Jurkat, Clone E6-1 (cell line): Measurements from ENCODE around the gene SLC44A4. TPM values are rescaled to one million over a fixed set of nuclear protein-coding genes. Genes with fewer than 3 reads are reported as not detected.
"Not testable (repeated sequence)": the region's sequence is repeated elsewhere in the genome, so short reads cannot be mapped to it uniquely, and the experiment has no call there.

ENCODE experiments used
- DNase-seq: peaks from one replicate; pipeline ENCODE4 v3.0.0-alpha.2; 2011; ENCODE audit warnings: low read depth, low spot score
- H3K4me3 ChIP-seq: 2 replicates; pipeline ENCODE4 v1.5.1; 2011; ENCODE audit warnings: mild to moderate bottlenecking, low read length, control low read depth, moderate library complexity
- polyA plus RNA-seq: library from polyadenylated mRNA; unstranded; fragments of >200 nt; gene quantifications from one replicate; pipeline ENCODE4 v1.2.1, GENCODE V29; 2012; ENCODE audit warnings: missing spikeins; ENCODE audit not compliant: insufficient read length, insufficient read depth

Gene SLC44A4
- polyA plus RNA-seq, result not detected

GRCh38 chr6:31878726-31879125 lies at the start of gene SLC44A4:
TSS of gene SLC44A4 (minus strand) at chr6:31878997. CDS start at chr6:31878980, 17 bp downstream.
- no peak within 1 kb of the TSS for H3K4me3 ChIP-seq
- DNase-seq, result no peak

GRCh38 chr6:31928672-31928939 lies 49.8 kb upstream of the SLC44A4 start:
- DNase-seq, result no peak
- no peak overlapping the region for H3K4me3 ChIP-seq

- no peak overlapping the region for H3K4me3 ChIP-seq
- no peak for DNase-seq
Measured at GRCh38 chr6:31927863-31928671, 49.3 kb upstream of the SLC44A4 start.

- no peak for DNase-seq
Measured at GRCh38 chr6:31927242-31927862, 48.6 kb upstream of the SLC44A4 start, which contains the start of gene C2. TSS of gene C2 (plus strand) at chr6:31927717. CDS start at chr6:31927753, 36 bp downstream.

GRCh38 chr6:31922942-31923341 lies 44.1 kb upstream of the SLC44A4 start:
- DNase-seq, result no peak
- H3K4me3 ChIP-seq, result no peak overlapping the region

More at GRCh38 chr6:31927242-31927862, 48.6 kb upstream of the SLC44A4 start, which contains the start of gene C2:
- no peak within 1 kb of the TSS for H3K4me3 ChIP-seq

GRCh38 chr6:31920811-31921210 lies 42.0 kb upstream of the SLC44A4 start:
- no peak overlapping the region for H3K4me3 ChIP-seq
- DNase-seq, result no peak

GRCh38 chr6:31919624-31920303 lies 41.0 kb upstream of the SLC44A4 start:
- H3K4me3 ChIP-seq, result no peak overlapping the region

GRCh38 chr6:31918069-31918720 lies 39.4 kb upstream of the SLC44A4 start:
- DNase-seq, result no peak
- no peak overlapping the region for H3K4me3 ChIP-seq

More at GRCh38 chr6:31919624-31920303, 41.0 kb upstream of the SLC44A4 start:
- DNase-seq, result no peak

GRCh38 chr6:31915756-31916155 lies 37.0 kb upstream of the SLC44A4 start:
- no peak overlapping the region for H3K4me3 ChIP-seq
- DNase-seq, result no peak

- no peak for DNase-seq
- H3K4me3 ChIP-seq, result no peak overlapping the region
Measured at GRCh38 chr6:31915351-31915750, 36.6 kb upstream of the SLC44A4 start.

GRCh38 chr6:31911826-31912585 lies 33.2 kb upstream of the SLC44A4 start:
- DNase-seq, result no peak
- no peak overlapping the region for H3K4me3 ChIP-seq

- not testable (repeated sequence) for DNase-seq, H3K4me3 ChIP-seq
Measured at GRCh38 chr6:31909298-31909697, 30.5 kb upstream of the SLC44A4 start.

GRCh38 chr6:31908791-31909190 lies 30.0 kb upstream of the SLC44A4 start:
- DNase-seq, result no peak
- no peak overlapping the region for H3K4me3 ChIP-seq

GRCh38 chr6:31908255-31908654 lies 29.5 kb upstream of the SLC44A4 start:
- not testable (repeated sequence) for H3K4me3 ChIP-seq, DNase-seq

- H3K4me3 ChIP-seq, result no peak overlapping the region
- DNase-seq, result peak; percentile 36
Measured at GRCh38 chr6:31907158-31907813, 28.5 kb upstream of the SLC44A4 start.

- DNase-seq, H3K4me3 ChIP-seq: not testable (repeated sequence)
Measured at GRCh38 chr6:31906727-31907126, 27.9 kb upstream of the SLC44A4 start.

GRCh38 chr6:31906122-31906521 lies 27.3 kb upstream of the SLC44A4 start:
- no peak overlapping the region for H3K4me3 ChIP-seq

GRCh38 chr6:31905041-31905440 lies 26.2 kb upstream of the SLC44A4 start:
- no peak for DNase-seq
- no peak overlapping the region for H3K4me3 ChIP-seq

More at GRCh38 chr6:31906122-31906521, 27.3 kb upstream of the SLC44A4 start:
- no peak for DNase-seq
